DND-41 (cell line): ENCODE data around the gene LCORL.

Source experiments
- ATAC-seq: fragments of 200-7000 bp; cut with Tn5 transposase; 3 replicates; pipeline ENCODE4 v1.9.1; 2021; ENCODE audit warnings: low read depth; ENCODE audit not compliant: insufficient read depth
- DNase-seq: peaks from one replicate; pipeline ENCODE4 v3.0.0-alpha.2; 2020
- H2AFZ ChIP-seq: 2 replicates; pipeline ENCODE4 v1.6.0; 2012; ENCODE audit warnings: low read depth, low read length
- H3K27ac ChIP-seq: 2 replicates; pipeline ENCODE4 v1.5.1; 2012; ENCODE audit warnings: low read length, inconsistent platforms
- H3K27me3 ChIP-seq: fragments of 200-600 bp; sonication (generic); 2 replicates; pipeline ENCODE4 v1.6.0; 2012; ENCODE audit warnings: low read length, mild to moderate bottlenecking, inconsistent platforms; ENCODE audit not compliant: insufficient read depth, poor library complexity
- H3K36me3 ChIP-seq: 2 replicates; pipeline ENCODE4 v1.5.1; 2012; ENCODE audit warnings: low read length, inconsistent platforms; ENCODE audit not compliant: insufficient read depth
- H3K4me1 ChIP-seq: 2 replicates; pipeline ENCODE4 v1.5.1; 2012; ENCODE audit warnings: mild to moderate bottlenecking, low read length; ENCODE audit not compliant: insufficient read depth
- H3K4me2 ChIP-seq: 2 replicates; pipeline ENCODE4 v1.6.0; 2012; ENCODE audit warnings: mild to moderate bottlenecking, moderate library complexity, low read length, inconsistent platforms; ENCODE audit not compliant: insufficient read depth
- H3K4me3 ChIP-seq, 2 experiments: fragments of 200-600 bp in 1 of 2; shearing (Covaris generic) in 1 of 2; 2 replicates each; pipeline ENCODE4 v1.5.1; 2012 to 2016; ENCODE audit warnings: inconsistent platforms in 2 of 2, low read length in 2 of 2, mild to moderate bottlenecking in 2 of 2, low read depth in 1 of 2, moderate library complexity in 1 of 2
- H3K79me2 ChIP-seq: 2 replicates; pipeline ENCODE4 v1.6.0; 2012; ENCODE audit warnings: low read length, inconsistent platforms; ENCODE audit not compliant: insufficient read depth
- H3K9ac ChIP-seq: 2 replicates; pipeline ENCODE4 v1.6.0; 2012; ENCODE audit warnings: low read depth, mild to moderate bottlenecking, inconsistent platforms, low read length, moderate library complexity
- H3K9me3 ChIP-seq: 2 replicates; pipeline ENCODE4 v1.5.1; 2012; ENCODE audit warnings: low read length, moderate library complexity, mild to moderate bottlenecking, inconsistent platforms; ENCODE audit not compliant: insufficient read depth, severe bottlenecking
- H4K20me1 ChIP-seq: 2 replicates; pipeline ENCODE4 v1.6.0; 2012; ENCODE audit warnings: low read length; ENCODE audit not compliant: insufficient read depth
- EZH2 ChIP-seq: IDR thresholded peaks from 3 replicates; pipeline ENCODE4 v1.6.1; 2012; ENCODE audit warnings: borderline replicate concordance, low read depth, mild to moderate bottlenecking, moderate library complexity, low read length, inconsistent platforms; ENCODE audit not compliant: severe bottlenecking
- TF ChIP-seq, protein P1 (sequence below): IDR thresholded peaks from 2 replicates; pipeline ENCODE4 v1.5.1; 2012; ENCODE audit warnings: borderline replicate concordance, low read length, moderate library complexity, mild to moderate bottlenecking; ENCODE audit not compliant: poor library complexity, severe bottlenecking; ENCODE audit errors: extremely low read depth

LCORL gene

DNA sequence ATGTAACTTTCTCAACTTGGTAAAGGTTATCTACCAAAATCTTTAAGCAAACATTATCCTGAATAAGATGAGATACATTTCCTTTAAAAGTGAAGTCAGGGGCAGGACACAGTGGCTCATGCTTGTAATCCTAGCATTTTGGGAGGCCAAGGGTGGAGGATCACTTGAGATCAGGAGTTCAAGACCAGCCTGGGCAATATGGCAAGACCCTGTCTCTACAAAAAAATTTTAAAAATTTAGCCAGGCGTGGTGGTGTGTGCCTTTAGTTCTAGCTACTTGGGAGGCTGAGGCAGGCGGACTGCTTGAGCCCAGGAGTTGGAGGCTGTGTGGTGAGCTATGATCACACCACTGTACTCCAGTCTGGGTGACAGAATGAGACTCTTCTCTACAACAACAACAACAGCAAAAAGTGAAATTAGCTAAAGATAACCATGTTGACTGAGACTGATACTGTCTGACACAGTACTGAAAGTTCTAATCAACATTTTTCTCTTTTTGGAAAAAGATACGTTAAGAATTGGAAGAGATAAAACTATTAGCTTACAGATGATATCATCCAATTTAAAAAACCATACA lies 215.9 kb downstream of the LCORL start:
- TF ChIP-seq EZH2, result no peak
- TF ChIP-seq, protein P1, sequence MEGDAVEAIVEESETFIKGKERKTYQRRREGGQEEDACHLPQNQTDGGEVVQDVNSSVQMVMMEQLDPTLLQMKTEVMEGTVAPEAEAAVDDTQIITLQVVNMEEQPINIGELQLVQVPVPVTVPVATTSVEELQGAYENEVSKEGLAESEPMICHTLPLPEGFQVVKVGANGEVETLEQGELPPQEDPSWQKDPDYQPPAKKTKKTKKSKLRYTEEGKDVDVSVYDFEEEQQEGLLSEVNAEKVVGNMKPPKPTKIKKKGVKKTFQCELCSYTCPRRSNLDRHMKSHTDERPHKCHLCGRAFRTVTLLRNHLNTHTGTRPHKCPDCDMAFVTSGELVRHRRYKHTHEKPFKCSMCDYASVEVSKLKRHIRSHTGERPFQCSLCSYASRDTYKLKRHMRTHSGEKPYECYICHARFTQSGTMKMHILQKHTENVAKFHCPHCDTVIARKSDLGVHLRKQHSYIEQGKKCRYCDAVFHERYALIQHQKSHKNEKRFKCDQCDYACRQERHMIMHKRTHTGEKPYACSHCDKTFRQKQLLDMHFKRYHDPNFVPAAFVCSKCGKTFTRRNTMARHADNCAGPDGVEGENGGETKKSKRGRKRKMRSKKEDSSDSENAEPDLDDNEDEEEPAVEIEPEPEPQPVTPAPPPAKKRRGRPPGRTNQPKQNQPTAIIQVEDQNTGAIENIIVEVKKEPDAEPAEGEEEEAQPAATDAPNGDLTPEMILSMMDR, result no peak
- no peak overlapping the region for H3K4me3 ChIP-seq
- H3K9ac ChIP-seq, result no peak overlapping the region
- ATAC-seq, result no peak
- H2AFZ ChIP-seq, result no peak overlapping the region
- peaks cover 32% of the 10 kb centered on the region for H3K4me1 ChIP-seq
- H3K36me3 ChIP-seq, result peaks cover 75% of the 10 kb centered on the region
- no peak overlapping the region for H3K27ac ChIP-seq
- H4K20me1 ChIP-seq, result peaks cover 69% of the 10 kb centered on the region
- H3K9me3 ChIP-seq, result no peaks in the 10 kb centered on the region
- H3K27me3 ChIP-seq, result no peaks in the 10 kb centered on the region
- DNase-seq, result no peak
- peak overlapping the region; percentile 95; the same call in 1 of the 2 replicates for H3K4me2 ChIP-seq
- H3K79me2 ChIP-seq, result peaks cover 93% of the 10 kb centered on the region

DNA sequence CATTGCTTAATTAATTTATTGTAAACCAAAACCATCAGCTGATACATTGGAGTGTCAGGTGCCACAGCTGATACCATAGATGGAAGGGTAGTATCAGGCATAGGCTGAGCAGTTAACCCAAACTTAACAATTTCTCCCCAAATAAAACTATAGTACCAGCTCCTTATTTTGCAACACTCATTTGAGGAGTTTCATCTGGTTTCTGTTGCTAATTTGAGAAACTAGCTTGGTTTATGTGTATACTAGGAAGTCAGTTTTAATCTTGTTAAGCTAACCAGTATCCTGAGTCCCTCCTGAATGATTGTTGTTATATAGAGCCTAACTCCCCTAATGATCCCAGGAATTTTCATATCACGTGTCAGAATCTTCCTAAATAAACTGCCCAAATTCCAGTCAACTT lies 223.7 kb downstream of the LCORL start:
- peaks cover 8% of the 10 kb centered on the region; the same call in 1 of the 2 replicates for H4K20me1 ChIP-seq
- peaks cover 51% of the 10 kb centered on the region for H3K36me3 ChIP-seq
- no peaks in the 10 kb centered on the region for H3K27me3 ChIP-seq
- H3K4me1 ChIP-seq, result no peaks in the 10 kb centered on the region
- H3K9me3 ChIP-seq, result no peaks in the 10 kb centered on the region
- no peak overlapping the region for H3K27ac ChIP-seq
- TF ChIP-seq EZH2, result no peak
- TF ChIP-seq, protein P1, result no peak
- DNase-seq, result no peak
- peaks cover 15% of the 10 kb centered on the region for H3K79me2 ChIP-seq
- no peak overlapping the region for H3K4me3 ChIP-seq
- ATAC-seq, result 0 out of 3 replicates have a peak, but pooled peaks have one; percentile 17
- no peak overlapping the region for H3K9ac ChIP-seq
- no peak overlapping the region for H2AFZ ChIP-seq
- H3K4me2 ChIP-seq, result no peak overlapping the region

DNA sequence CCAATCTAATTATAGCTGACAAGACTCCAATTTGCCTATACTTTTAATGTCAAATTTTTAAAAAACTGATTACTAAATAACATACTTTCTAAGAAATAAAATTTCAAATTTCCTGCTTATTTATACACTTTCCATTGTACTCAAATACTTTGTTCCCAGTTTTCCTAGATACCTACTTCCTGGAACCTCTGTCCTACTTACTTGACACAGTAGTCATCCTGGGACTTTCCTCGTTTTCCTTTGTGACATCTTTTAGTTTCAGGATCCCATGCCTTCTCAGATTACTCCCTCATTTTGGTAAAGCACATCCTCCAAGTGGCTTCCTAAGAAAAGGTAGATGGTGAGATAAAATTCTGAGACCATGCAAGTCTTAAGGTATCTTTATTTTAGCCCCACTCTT lies 226.8 kb downstream of the LCORL start:
- H3K4me3 ChIP-seq, result no peak overlapping the region

More for the DNA sequence above, 226.8 kb downstream of the LCORL start:
- H3K27me3 ChIP-seq, result no peaks in the 10 kb centered on the region
- no peak overlapping the region for H3K27ac ChIP-seq
- no peak for TF ChIP-seq EZH2
- TF ChIP-seq, protein P1, result no peak
- no peak overlapping the region for H3K9ac ChIP-seq
- H2AFZ ChIP-seq, result no peak overlapping the region
- no peaks in the 10 kb centered on the region for H3K9me3 ChIP-seq
- DNase-seq, result no peak
- no peaks in the 10 kb centered on the region for H3K4me1 ChIP-seq
- peaks cover 26% of the 10 kb centered on the region for H3K36me3 ChIP-seq
- no peaks in the 10 kb centered on the region for H3K79me2 ChIP-seq
- ATAC-seq, result no peak
- no peaks in the 10 kb centered on the region for H4K20me1 ChIP-seq
- no peak overlapping the region for H3K4me2 ChIP-seq
